Stimulated activated CD4-positive, alpha-beta T cell treated with anti-CD3 and anti-CD28 coated beads, Interleukin-2, amount 100 ng/mL, for 48 hours (primary cell): ENCODE results near the gene MYL6B.
A peak's percentile ranks its signal among the peaks of the same experiment; 100 is the strongest.
"Not testable (repeated sequence)": the region's sequence is repeated elsewhere in the genome, so short reads cannot be mapped to it uniquely, and the experiment has no call there.

ENCODE experiments used
- DNase-seq, 2 donors: peaks; one replicate each; pipeline ENCODE4 v3.0.0-alpha.2; 2020

MYL6B gene

GRCh38 chr12:56178347-56178746, 26.0 kb downstream of the MYL6B start:
- no peak for DNase-seq

- DNase-seq: no peak
These were observed 34.6 kb downstream of the MYL6B start for GRCh38 chr12:56186957-56187356.

- no peak for DNase-seq
These were observed 35.9 kb downstream of the MYL6B start for GRCh38 chr12:56188131-56188777.

GRCh38 chr12:56188778-56189098, 36.4 kb downstream of the MYL6B start:
- DNase-seq: no peak

- DNase-seq: peak; percentile 79 to 86
These were observed 36.9 kb downstream of the MYL6B start, which contains the start of gene SMARCC2 for GRCh38 chr12:56189099-56189917. Gene SMARCC2 (minus strand): TSS chr12:56189483. CDS start chr12:56189461, 22 bp downstream.

- DNase-seq: peak; percentile 94 to 96
These were observed 37.7 kb downstream of the MYL6B start for GRCh38 chr12:56189918-56190694.

GRCh38 chr12:56190695-56191155, 38.3 kb downstream of the MYL6B start:
- DNase-seq: no peak

- DNase-seq: no peak
These were observed 40.2 kb downstream of the MYL6B start for GRCh38 chr12:56192582-56192981.

GRCh38 chr12:56193025-56193578, 40.7 kb downstream of the MYL6B start:
- peak; percentile 69 to 81 for DNase-seq

- not testable (repeated sequence) for DNase-seq
These were observed 44.6 kb downstream of the MYL6B start for GRCh38 chr12:56196818-56197550.

- no peak for DNase-seq
These were observed 45.7 kb downstream of the MYL6B start for GRCh38 chr12:56197921-56198635.

- no peak for DNase-seq
These were observed 46.4 kb downstream of the MYL6B start for GRCh38 chr12:56198836-56199235.

- no peak for DNase-seq
These were observed 50.0 kb downstream of the MYL6B start for GRCh38 chr12:56202366-56202765.

- DNase-seq: no peak
These were observed 50.5 kb downstream of the MYL6B start for GRCh38 chr12:56202838-56203237.

- no peak for DNase-seq
These were observed 51.9 kb downstream of the MYL6B start for GRCh38 chr12:56204275-56204674.

- no peak for DNase-seq
These were observed 53.1 kb downstream of the MYL6B start for GRCh38 chr12:56205445-56205844.

- DNase-seq: no peak
These were observed 54.2 kb downstream of the MYL6B start for GRCh38 chr12:56206452-56207166.
